GM19463 (cell line): ENCODE results near the gene ABCC10.
"Not testable (repeated sequence)": the region's sequence is repeated elsewhere in the genome, so short reads cannot be mapped to it uniquely, and the experiment has no call there.

Experiments
- ATAC-seq: cut with Tn5 transposase; IDR thresholded peaks from one replicate; pipeline ENCODE4 v1.9.1; 2021; ENCODE audit warnings: mild to moderate bottlenecking, moderate library complexity; ENCODE audit not compliant: unreplicated experiment

Gene ABCC10

GRCh38 chr6:43410776-43411175 is 16.6 kb upstream of the ABCC10 start:
- not testable (repeated sequence) for ATAC-seq

GRCh38 chr6:43412541-43412940 is 14.8 kb upstream of the ABCC10 start:
- no peak for ATAC-seq

GRCh38 chr6:43413002-43413401 is 14.3 kb upstream of the ABCC10 start:
- ATAC-seq: no peak

- not testable (repeated sequence) for ATAC-seq
These were observed 12.1 kb upstream of the ABCC10 start for GRCh38 chr6:43415275-43415674.

GRCh38 chr6:43416935-43417334 is 10.4 kb upstream of the ABCC10 start:
- ATAC-seq: no peak

- no peak for ATAC-seq
These were observed 7.2 kb upstream of the ABCC10 start for GRCh38 chr6:43420012-43420709.

- no peak for ATAC-seq
These were observed 5.5 kb upstream of the ABCC10 start for GRCh38 chr6:43421831-43422230.

GRCh38 chr6:43425083-43425482 is 2.3 kb upstream of the ABCC10 start:
- ATAC-seq: not testable (repeated sequence)

- no peak for ATAC-seq
These were observed 374 bp upstream of the ABCC10 start for GRCh38 chr6:43426928-43427405.

- peak; percentile 27 for ATAC-seq
These were observed 800 bp downstream of the ABCC10 start for GRCh38 chr6:43428112-43428570.

- ATAC-seq: no peak
These were observed 1.5 kb downstream of the ABCC10 start for GRCh38 chr6:43428874-43429273.

- ATAC-seq: no peak
These were observed 4.9 kb downstream of the ABCC10 start for GRCh38 chr6:43432009-43432945.

- ATAC-seq: no peak
These were observed 5.8 kb downstream of the ABCC10 start for GRCh38 chr6:43433148-43433547.

- ATAC-seq: no peak
These were observed 6.9 kb downstream of the ABCC10 start for GRCh38 chr6:43434001-43434840.

GRCh38 chr6:43434943-43435342 is 7.6 kb downstream of the ABCC10 start:
- no peak for ATAC-seq

GRCh38 chr6:43435682-43436437 is 8.5 kb downstream of the ABCC10 start:
- ATAC-seq: no peak

- ATAC-seq: no peak
These were observed 9.4 kb downstream of the ABCC10 start for GRCh38 chr6:43436577-43437282.

- no peak for ATAC-seq
These were observed 10.4 kb downstream of the ABCC10 start for GRCh38 chr6:43437700-43438099.

- ATAC-seq: no peak
These were observed 15.6 kb downstream of the ABCC10 start for GRCh38 chr6:43442935-43443334.
